Transverse colon (tissue), 4 donors: ENCODE measurements around the gene ZMYM4. TPM values are rescaled to one million over a fixed set of nuclear protein-coding genes. Genes with fewer than 3 reads are reported as not detected.
"Not testable (repeated sequence)": the region's sequence is repeated elsewhere in the genome, so short reads cannot be mapped to it uniquely, and the experiment has no call there.

Experiments
- DNase-seq: peaks from one replicate; pipeline ENCODE4 v3.0.0-alpha.2; 2019
- H3K27ac ChIP-seq, 4 donors: fragments of 200-600 bp; sonication (generic); 2 replicates each; pipeline ENCODE4 v1.5.1; 2016 to 2018; ENCODE audit warnings: inconsistent platforms in 4 of 4
- H3K27me3 ChIP-seq: fragments of 200-600 bp; sonication (generic); 2 replicates; pipeline ENCODE4 v1.5.1; 2017; ENCODE audit warnings: inconsistent platforms
- H3K36me3 ChIP-seq, 4 donors: fragments of 200-600 bp; sonication (generic); 2 replicates each; pipeline ENCODE4 v1.5.1; 2017 to 2019; ENCODE audit warnings: inconsistent platforms in 4 of 4
- H3K4me1 ChIP-seq, 4 donors: fragments of 200-600 bp; sonication (generic); 2 replicates each; pipeline ENCODE4 v1.5.1; 2017 to 2020; ENCODE audit warnings: inconsistent platforms in 4 of 4
- H3K4me3 ChIP-seq, 4 donors: fragments of 200-600 bp; sonication (generic); 1 replicate in 1 of 4; 2 replicates in 3 of 4; pipeline versions ENCODE4 v1.5.1 to v1.6.1; 2017 to 2019; ENCODE audit warnings: inconsistent platforms in 4 of 4
- H3K9me3 ChIP-seq, 2 donors: fragments of 200-600 bp; sonication (generic); 2 replicates each; pipeline ENCODE4 v1.5.1; 2017 to 2019; ENCODE audit warnings: inconsistent platforms in 2 of 2
- EP300 ChIP-seq: sonication (generic); formaldehyde crosslinking; IDR thresholded peaks from one replicate; pipeline ENCODE4 v1.6.1; 2017; ENCODE audit warnings: antibody characterized with exemption, low read depth
- POLR2A ChIP-seq: fragments of 450-650 bp; IDR thresholded peaks from one replicate; pipeline ENCODE4 v1.6.1; 2016; ENCODE audit warnings: antibody characterized with exemption, mild to moderate bottlenecking, moderate library complexity
- POLR2AphosphoS5 ChIP-seq, 3 donors: sonication (generic); formaldehyde crosslinking; IDR thresholded peaks; one replicate each; pipeline ENCODE4 v1.6.1; 2016; ENCODE audit warnings: antibody characterized with exemption in 3 of 3
- WGBS, 2 donors: methylation state at CpG; one replicate each; pipeline ENCODE4 v1.1.5; 2018; ENCODE audit warnings: low coverage in 1 of 2; 5-methylcytosine and 5-hydroxymethylcytosine counted together
- in situ Hi-C, 4 donors: fragments of 200-750 bp; cut with MboI; loops; one replicate each; pipeline versions ENCODE4 v1.15.0 to v1.15.1; 2017; ENCODE audit warnings: low sequenced_read_pairs in 3 of 4, low pct_ligation_motif_present in 1 of 4, low pct_unique_long_range_greater_than_20kb in 1 of 4
- intact Hi-C: fragments of 100-400 bp; cut with DNase I; formaldehyde crosslinking; loops from one replicate; pipeline ENCODE4 v1.15.1; 2023; ENCODE audit warnings: low total_unique reads
- total RNA-seq, 4 donors: library from RNA; depleted of rRNA; stranded (reverse); fragments of >200 nt; gene quantifications; one replicate each; pipeline ENCODE4 v1.1.0, GENCODE V29; 2016
- TF ChIP-seq, protein P1 (sequence below), 5 experiments: fragments of 200-600 bp in 3 of 5; fragments of 450-650 bp in 2 of 5; sonication (generic) in 3 of 5; IDR thresholded peaks; 1 replicate in 2 of 5; 2 replicates in 3 of 5; pipeline ENCODE4 v1.5.1; 2016 to 2017; ENCODE audit warnings: antibody characterized with exemption in 5 of 5, inconsistent platforms in 3 of 5, mild to moderate bottlenecking in 2 of 5, moderate library complexity in 1 of 5

ZMYM4 gene
- total RNA-seq, 4 donors from 2014 or later, result 7.9 to 27.9 (median 25.5) TPM

DNA sequence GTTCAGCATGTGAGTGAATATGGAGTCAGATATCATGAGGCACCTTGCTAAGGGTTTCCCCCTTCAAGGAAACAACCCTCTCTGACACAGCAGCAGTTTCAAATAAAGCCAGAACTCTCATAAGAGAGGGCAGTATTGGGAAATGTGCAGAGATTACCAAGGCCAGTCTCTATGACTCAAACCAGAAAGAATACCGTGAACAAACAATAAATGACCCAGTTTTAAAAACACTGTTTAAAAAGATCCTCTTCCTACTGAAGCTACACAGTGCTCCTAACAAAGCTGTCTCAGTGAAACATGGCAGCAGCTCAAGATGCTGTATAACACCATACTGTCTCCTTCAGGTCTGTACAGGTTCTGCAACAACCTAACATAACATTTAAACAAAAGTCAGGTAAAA is 186.1 kb downstream of the ZMYM4 start:
- Histone ChIP-seq H3K27me3 (no peaks in the 10 kb centered on the region), H3K36me3 (peaks cover 0 to 17% (median 9%) of the 10 kb centered on the region in 4 donors), H3K4me3 (no peak overlapping the region), H3K9me3 (no peaks in the 10 kb centered on the region), H3K27ac (peak overlapping the region in 3 of 4 donors; percentile 6 to 31 (median 12)), H3K4me1 (peaks cover 7 to 27% (median 13%) of the 10 kb centered on the region in 4 donors)
- in situ Hi-C loops (loop anchor here (5.0 to 25.0 kb wide), 4 partner anchors 108 to 308 kb away; partner anchors contain the start of genes C1orf216 (in 1 of the 4), CLSPN (in 1 of the 4), KIAA0319L (in 1 of the 4) and NCDN (in 1 of the 4)), intact Hi-C loops (loop anchor here (5.0 to 10.0 kb wide), 2 partner anchors 108 to 260 kb away; partner anchors contain the start of gene C1orf216)
- WGBS, 2 donors, result 59 to 80% methylated on average over 1 of the region's 1 CpG
- no peak for TF ChIP-seq EP300
- TF ChIP-seq, protein P1, sequence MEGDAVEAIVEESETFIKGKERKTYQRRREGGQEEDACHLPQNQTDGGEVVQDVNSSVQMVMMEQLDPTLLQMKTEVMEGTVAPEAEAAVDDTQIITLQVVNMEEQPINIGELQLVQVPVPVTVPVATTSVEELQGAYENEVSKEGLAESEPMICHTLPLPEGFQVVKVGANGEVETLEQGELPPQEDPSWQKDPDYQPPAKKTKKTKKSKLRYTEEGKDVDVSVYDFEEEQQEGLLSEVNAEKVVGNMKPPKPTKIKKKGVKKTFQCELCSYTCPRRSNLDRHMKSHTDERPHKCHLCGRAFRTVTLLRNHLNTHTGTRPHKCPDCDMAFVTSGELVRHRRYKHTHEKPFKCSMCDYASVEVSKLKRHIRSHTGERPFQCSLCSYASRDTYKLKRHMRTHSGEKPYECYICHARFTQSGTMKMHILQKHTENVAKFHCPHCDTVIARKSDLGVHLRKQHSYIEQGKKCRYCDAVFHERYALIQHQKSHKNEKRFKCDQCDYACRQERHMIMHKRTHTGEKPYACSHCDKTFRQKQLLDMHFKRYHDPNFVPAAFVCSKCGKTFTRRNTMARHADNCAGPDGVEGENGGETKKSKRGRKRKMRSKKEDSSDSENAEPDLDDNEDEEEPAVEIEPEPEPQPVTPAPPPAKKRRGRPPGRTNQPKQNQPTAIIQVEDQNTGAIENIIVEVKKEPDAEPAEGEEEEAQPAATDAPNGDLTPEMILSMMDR (IDR thresholded peaks at IDR 0.05), result no peak
- TF ChIP-seq POLR2AphosphoS5 (IDR thresholded peaks at IDR 0.05), result no peak
- TF ChIP-seq POLR2A, result no peak
- DNase-seq, result no peak

DNA sequence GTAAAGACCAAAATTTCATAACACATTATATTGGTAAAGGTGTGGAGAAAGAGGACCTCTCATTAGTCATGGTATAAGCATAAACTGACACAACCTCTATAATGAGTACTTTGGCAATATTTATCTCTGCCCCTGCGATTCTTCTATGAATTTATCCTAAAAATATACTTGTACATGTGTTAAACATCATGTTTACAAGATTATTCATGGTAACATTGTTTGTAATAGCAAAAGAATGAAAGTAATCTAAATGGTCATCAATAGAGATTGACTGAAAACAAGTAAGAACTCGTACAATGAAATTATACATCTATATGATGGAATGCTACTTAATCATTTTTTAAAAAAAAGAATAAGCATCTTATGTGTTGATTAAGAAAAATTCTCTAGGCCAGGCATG is 192.3 kb downstream of the ZMYM4 start:
- peaks cover 0 to 36% (median 5%) of the 10 kb centered on the region in 4 donors for H3K36me3 ChIP-seq
- DNase-seq, result no peak
- H3K4me1 ChIP-seq, result no peaks in the 10 kb centered on the region
- in situ Hi-C loops (loop anchor here in 3 of 4 donors (25.0 kb wide), 3 partner anchors 102 to 302 kb away; partner anchors contain the start of genes C1orf216 (in 1 of the 3), CLSPN (in 1 of the 3), KIAA0319L (in 1 of the 3) and NCDN (in 1 of the 3)), intact Hi-C loops (no loop called here)
- no peaks in the 10 kb centered on the region for H3K27me3 ChIP-seq
- H3K9me3 ChIP-seq, result no peaks in the 10 kb centered on the region
- H3K27ac ChIP-seq, result no peak overlapping the region
- TF ChIP-seq POLR2AphosphoS5 (IDR thresholded peaks at IDR 0.05) (no peak), POLR2A (no peak), EP300 (no peak)
- TF ChIP-seq, protein P1 (IDR thresholded peaks at IDR 0.05), result no peak
- no peak overlapping the region for H3K4me3 ChIP-seq
- WGBS, 2 donors, result 90 to 92% methylated on average over 2 of the region's 2 CpGs

DNA sequence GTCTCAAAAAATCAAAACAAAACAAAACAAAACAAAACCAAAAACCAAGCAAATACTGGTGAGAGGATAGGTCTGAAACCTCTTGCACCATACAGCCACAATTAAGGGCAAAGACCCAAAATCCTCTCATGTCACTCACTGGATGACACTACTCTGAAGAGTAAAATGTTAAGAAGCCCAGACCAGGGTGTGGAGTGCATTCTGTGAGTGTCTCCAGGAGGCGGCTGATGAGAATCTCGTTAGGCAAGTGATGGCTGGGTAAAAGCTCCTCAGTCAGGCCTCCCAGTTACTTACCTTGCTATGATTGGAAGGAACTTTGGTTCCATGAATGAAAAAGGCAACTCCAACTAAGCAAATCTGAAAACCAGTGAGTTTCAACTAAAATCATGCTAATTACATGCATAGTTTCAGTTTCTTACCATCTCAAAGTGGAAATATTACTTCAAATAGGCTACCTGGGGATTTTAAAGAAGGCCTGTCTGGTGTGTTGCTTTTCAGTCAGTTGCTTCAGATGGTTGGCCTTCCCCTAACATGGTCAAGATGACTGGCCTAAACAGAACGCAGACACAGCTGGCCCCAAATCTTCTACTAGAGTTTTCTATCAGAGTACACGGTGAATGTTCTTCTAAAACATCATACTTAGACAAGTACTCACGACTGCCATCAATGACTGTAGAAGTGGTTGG is 193.6 kb downstream of the ZMYM4 start:
- peaks cover 0 to 47% (median 5%) of the 10 kb centered on the region in 4 donors for H3K36me3 ChIP-seq
- 72 to 94% methylated on average over 2 to 5 of the region's 5 CpGs for WGBS, 2 donors

GRCh38 chr1:35463232-35463631 is 194.7 kb downstream of the ZMYM4 start:
- Histone ChIP-seq H3K36me3 (peaks cover 0 to 47% (median 5%) of the 10 kb centered on the region in 4 donors), H3K4me3 (no peak overlapping the region), H3K27me3 (no peaks in the 10 kb centered on the region), H3K9me3 (no peaks in the 10 kb centered on the region), H3K4me1 (no peaks in the 10 kb centered on the region), H3K27ac (no peak overlapping the region)
- in situ Hi-C loops, result loop anchor here in 3 of 4 donors (25.0 kb wide), 3 partner anchors 99 to 299 kb away; partner anchors contain the start of genes C1orf216 (in 1 of the 3), CLSPN (in 1 of the 3), KIAA0319L (in 1 of the 3) and NCDN (in 1 of the 3)
- DNase-seq, result no peak
- 83 to 89% methylated on average over 1 to 2 of the region's 2 CpGs for WGBS, 2 donors
- TF ChIP-seq, protein P1 (IDR thresholded peaks at IDR 0.05), result no peak
- TF ChIP-seq POLR2A (no peak), POLR2AphosphoS5 (IDR thresholded peaks at IDR 0.05) (no peak), EP300 (no peak)
- intact Hi-C loops, result no loop called here

More for the DNA sequence above, 193.6 kb downstream of the ZMYM4 start:
- Histone ChIP-seq H3K27me3 (no peaks in the 10 kb centered on the region), H3K27ac (no peak overlapping the region), H3K9me3 (no peaks in the 10 kb centered on the region), H3K4me3 (no peak overlapping the region), H3K4me1 (no peaks in the 10 kb centered on the region)
- in situ Hi-C loops (loop anchor here in 3 of 4 donors (25.0 kb wide), 3 partner anchors 100 to 300 kb away; partner anchors contain the start of genes C1orf216 (in 1 of the 3), CLSPN (in 1 of the 3), KIAA0319L (in 1 of the 3) and NCDN (in 1 of the 3)), intact Hi-C loops (no loop called here)
- DNase-seq, result no peak
- no peak for TF ChIP-seq EP300
- TF ChIP-seq, protein P1 (IDR thresholded peaks at IDR 0.05), result no peak
- no peak for TF ChIP-seq POLR2AphosphoS5 (IDR thresholded peaks at IDR 0.05)
- no peak for TF ChIP-seq POLR2A

GRCh38 chr1:35463749-35464148 is 195.2 kb downstream of the ZMYM4 start:
- peaks cover 0 to 49% (median 5%) of the 10 kb centered on the region in 4 donors for H3K36me3 ChIP-seq
- in situ Hi-C loops, result loop anchor here in 3 of 4 donors (25.0 kb wide), 3 partner anchors 99 to 299 kb away; partner anchors contain the start of genes C1orf216 (in 1 of the 3), CLSPN (in 1 of the 3), KIAA0319L (in 1 of the 3) and NCDN (in 1 of the 3)
- DNase-seq, result not testable (repeated sequence)

More at GRCh38 chr1:35463749-35464148, 195.2 kb downstream of the ZMYM4 start:
- H3K4me1 ChIP-seq, intact Hi-C loops, H3K9me3 ChIP-seq, H3K27me3 ChIP-seq, H3K4me3 ChIP-seq, H3K27ac ChIP-seq: not testable (repeated sequence)
- WGBS, 2 donors, result 95% methylated on average over 2 of the region's 2 CpGs; no CpG with 5 or more reads in 1 of the 2 donors
